Stimulated activated CD8-positive, alpha-beta memory T cell treated with anti-CD3 and anti-CD28 coated beads, Interleukin-2, amount 100 ng/mL, for 1 hour (primary cell): Measurements from ENCODE around the gene OR5H2.

ENCODE experiments used
- DNase-seq, 2 donors: peaks; one replicate each; pipeline ENCODE4 v3.0.0-alpha.2; 2020; ENCODE audit warnings: low read depth in 2 of 2

The OR5H2 gene

DNA sequence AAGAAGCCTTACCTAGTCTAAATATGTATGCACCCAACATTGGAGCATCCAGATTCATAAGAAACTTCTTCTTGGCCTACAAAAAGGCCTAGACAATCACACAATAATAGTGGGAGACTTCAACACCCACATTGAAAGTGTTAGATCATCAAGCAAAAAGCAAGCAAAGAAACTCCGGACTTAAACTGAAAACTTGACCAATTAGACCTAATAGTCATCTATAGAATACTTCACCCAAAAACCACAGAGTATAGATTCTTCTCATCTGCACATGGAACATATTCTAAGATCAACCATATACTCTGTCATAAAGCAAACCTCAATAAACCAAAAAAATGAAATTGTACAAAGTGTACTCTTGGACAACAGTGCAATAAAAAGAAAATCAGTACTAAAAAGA is 49.0 kb downstream of the OR5H2 start:
- no peak for DNase-seq
